DMS79 (cell line): ENCODE measurements around the gene ITPR2.
"Not testable (repeated sequence)": the region's sequence is repeated elsewhere in the genome, so short reads cannot be mapped to it uniquely, and the experiment has no call there.

ENCODE experiments used
- DNase-seq: peaks from one replicate; lab custom pipeline; 2025; lab: John Stamatoyannopoulos, UW

Gene ITPR2

GRCh38 chr12:26755362-26755761 lies 77.6 kb downstream of the ITPR2 start:
- not testable (repeated sequence) for DNase-seq

DNA sequence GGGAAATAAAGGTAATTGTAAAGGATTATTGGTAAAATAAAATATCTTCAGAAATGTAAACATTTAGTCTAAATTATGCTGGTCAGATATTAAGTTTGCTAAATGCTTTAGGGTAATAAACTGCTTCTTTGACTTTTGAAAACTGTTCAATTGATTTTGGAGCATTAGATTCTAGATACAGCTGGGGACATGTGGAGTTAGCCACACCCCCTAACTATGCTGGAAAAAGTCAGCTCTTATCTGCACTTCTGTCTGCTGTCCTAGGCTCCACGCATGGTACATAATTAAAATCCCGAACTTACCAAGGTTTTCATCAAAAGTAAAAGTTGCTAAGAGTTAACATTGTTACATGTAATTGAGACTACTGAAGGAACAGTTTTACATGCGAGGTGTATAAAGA lies 78.8 kb downstream of the ITPR2 start:
- no peak for DNase-seq

GRCh38 chr12:26751179-26751578 lies 81.8 kb downstream of the ITPR2 start:
- no peak for DNase-seq

GRCh38 chr12:26750531-26751175 lies 82.3 kb downstream of the ITPR2 start:
- DNase-seq = no peak

GRCh38 chr12:26749781-26750180 lies 83.2 kb downstream of the ITPR2 start:
- DNase-seq = no peak

- DNase-seq = no peak
Observed at GRCh38 chr12:26748741-26749431, 84.1 kb downstream of the ITPR2 start.

GRCh38 chr12:26748412-26748740 lies 84.6 kb downstream of the ITPR2 start:
- no peak for DNase-seq

GRCh38 chr12:26746121-26746714 lies 86.8 kb downstream of the ITPR2 start:
- DNase-seq = no peak

- DNase-seq = no peak
Observed at GRCh38 chr12:26744697-26745440, 88.1 kb downstream of the ITPR2 start.

GRCh38 chr12:26744042-26744626 lies 88.9 kb downstream of the ITPR2 start:
- DNase-seq = no peak

DNA sequence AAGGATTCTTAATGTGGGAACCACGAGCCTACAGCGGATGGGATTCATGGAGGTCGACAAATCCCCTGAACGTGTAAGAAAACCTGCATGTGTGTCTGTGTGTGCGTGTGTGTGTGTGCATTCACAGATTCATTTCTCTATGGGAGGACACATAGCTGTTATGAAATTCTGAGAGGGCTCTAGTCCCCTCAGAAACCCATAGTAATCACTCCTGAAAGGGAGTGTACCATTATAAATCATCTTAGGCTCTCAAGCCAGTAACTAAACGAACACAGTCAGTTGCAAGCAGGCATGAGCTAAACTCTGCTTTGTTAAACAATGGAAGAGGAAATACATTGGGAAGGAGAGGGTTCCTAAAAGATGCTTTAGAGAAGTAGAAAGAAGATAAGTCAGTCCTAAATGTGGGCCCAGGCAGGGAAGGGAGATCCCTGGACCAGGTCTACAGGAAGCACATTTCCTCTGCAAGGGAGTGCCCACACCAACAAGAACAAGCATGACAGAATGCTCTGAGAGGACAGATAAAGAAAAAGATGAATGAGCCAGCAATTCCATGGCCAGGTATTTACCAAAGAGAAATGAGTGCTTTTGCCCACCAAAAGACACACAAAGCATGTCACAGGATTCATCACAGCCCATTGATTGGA lies 91.3 kb downstream of the ITPR2 start:
- DNase-seq = no peak

GRCh38 chr12:26740991-26741390 lies 92.0 kb downstream of the ITPR2 start:
- DNase-seq = no peak

- no peak for DNase-seq
Observed at GRCh38 chr12:26740348-26740747, 92.6 kb downstream of the ITPR2 start.

DNA sequence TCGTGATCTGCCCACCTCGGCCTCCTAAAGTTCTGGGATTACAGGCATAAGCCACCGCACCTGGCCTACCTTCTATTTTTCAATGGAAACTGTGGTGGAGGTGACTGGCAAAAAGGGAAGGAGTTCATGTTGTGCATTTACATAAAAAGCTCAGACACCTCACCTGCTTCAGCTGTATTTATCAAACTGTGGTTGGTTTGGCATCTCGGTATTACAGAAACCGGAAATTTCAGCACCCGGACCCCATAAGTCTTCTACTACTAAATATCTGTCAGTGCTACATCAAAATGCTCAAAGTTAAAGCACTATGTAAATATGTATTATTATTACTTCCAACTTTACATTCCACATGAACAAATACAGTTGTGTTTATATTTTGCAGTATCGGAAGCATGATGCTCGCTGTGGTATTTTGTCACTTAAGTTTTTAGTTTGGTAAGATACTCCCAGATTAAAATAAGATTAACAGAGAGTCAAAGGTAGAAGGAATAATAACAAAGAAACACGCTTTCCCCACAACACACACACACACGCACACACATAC lies 95.4 kb downstream of the ITPR2 start:
- no peak for DNase-seq

- no peak for DNase-seq
Observed at GRCh38 chr12:26736563-26737486, 96.2 kb downstream of the ITPR2 start.

GRCh38 chr12:26735249-26735639 lies 97.8 kb downstream of the ITPR2 start:
- no peak for DNase-seq

- no peak for DNase-seq
Observed at GRCh38 chr12:26734510-26735248, 98.3 kb downstream of the ITPR2 start.

- no peak for DNase-seq
Observed at GRCh38 chr12:26732005-26732908, 100.7 kb downstream of the ITPR2 start.
